ENCODE measurements around the gene MVB12B.

- no peak for TF ChIP-seq CTCF (conservative IDR thresholded peaks at IDR 0.05; ENCODE audit: low read length)
- no peak for TF ChIP-seq EZH2phosphoT487 (IDR thresholded peaks at IDR 0.05; ENCODE audit: borderline replicate concordance)
Observed at GRCh38 chr9:126367616-126368015, 41.0 kb downstream of the MVB12B start.

Data from Loucy (cell line).